ENCODE data around the gene ATXN7.

ATXN7 gene

DNA sequence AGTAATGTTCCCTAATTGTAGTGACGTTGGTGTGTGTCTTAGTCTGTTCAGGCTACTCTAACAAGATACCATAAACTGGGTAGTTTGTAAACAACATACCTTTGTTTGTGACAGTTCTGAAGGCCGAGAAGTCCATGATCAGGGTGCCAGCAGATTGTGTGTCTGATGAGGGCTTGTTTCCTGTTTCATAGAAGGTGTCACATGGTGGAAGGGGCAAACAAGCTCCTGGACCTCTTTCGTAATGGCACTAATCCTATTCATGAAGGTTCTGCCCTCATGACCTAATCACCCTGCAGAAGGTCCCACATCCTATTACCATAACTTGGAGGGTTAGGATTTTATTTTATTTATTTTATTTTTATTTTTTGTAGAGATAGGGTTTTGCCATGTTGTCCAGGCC, 11.1 kb downstream of the ATXN7 start:
- no peak overlapping the region for H3K4me3 ChIP-seq (ENCODE audit: low read length)
- TF ChIP-seq, protein P1, sequence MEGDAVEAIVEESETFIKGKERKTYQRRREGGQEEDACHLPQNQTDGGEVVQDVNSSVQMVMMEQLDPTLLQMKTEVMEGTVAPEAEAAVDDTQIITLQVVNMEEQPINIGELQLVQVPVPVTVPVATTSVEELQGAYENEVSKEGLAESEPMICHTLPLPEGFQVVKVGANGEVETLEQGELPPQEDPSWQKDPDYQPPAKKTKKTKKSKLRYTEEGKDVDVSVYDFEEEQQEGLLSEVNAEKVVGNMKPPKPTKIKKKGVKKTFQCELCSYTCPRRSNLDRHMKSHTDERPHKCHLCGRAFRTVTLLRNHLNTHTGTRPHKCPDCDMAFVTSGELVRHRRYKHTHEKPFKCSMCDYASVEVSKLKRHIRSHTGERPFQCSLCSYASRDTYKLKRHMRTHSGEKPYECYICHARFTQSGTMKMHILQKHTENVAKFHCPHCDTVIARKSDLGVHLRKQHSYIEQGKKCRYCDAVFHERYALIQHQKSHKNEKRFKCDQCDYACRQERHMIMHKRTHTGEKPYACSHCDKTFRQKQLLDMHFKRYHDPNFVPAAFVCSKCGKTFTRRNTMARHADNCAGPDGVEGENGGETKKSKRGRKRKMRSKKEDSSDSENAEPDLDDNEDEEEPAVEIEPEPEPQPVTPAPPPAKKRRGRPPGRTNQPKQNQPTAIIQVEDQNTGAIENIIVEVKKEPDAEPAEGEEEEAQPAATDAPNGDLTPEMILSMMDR (conservative IDR thresholded peaks at IDR 0.05; ENCODE audit: low read length): no peak
- no peak for DNase-seq (ENCODE audit: low read depth)

DNA sequence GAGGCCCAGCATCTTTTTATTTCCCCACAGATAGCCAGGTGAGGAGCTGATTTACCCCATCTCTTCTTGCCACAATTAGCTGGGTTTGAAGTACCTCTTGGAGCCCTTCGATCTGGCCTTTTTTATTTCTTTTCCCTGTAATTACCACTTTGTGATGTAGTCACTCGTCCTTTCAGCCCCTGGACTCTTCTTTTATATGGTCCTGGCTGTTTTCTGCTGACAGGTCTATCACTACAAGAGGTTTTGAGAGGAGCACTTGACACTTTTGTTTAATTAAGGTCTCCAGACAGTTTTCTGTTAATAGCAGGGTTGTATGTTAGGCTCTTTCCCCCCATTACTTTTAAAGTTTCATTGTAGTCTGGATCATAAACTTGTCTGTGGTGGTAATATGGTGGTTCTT, 11.8 kb downstream of the ATXN7 start:
- DNase-seq (ENCODE audit: low read depth): no peak
- TF ChIP-seq, protein P1 (conservative IDR thresholded peaks at IDR 0.05; ENCODE audit: low read length): no peak
- H3K4me3 ChIP-seq (ENCODE audit: low read length): no peak overlapping the region

DNA sequence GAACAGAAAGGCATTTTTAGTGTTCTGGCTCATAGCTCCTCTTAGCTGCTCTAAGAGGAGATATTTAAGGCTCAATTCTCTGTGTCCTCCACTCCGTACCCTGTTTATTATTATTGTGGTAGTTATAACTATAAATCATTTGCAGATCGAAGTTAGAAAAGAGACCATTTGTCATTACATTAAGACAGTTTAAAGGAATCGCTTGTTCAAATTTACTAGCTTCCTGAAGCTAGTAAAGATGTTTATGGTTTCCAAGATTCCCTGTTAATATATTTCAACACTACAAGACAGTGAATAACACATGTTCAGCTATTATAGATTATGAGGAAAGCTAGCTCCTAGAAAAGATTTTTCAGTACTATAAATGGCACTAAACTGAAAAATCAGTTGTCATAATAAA, 12.6 kb downstream of the ATXN7 start:
- TF ChIP-seq, protein P1 (conservative IDR thresholded peaks at IDR 0.05; ENCODE audit: low read length): no peak
- DNase-seq (ENCODE audit: low read depth): no peak
- H3K4me3 ChIP-seq (ENCODE audit: low read length): no peak overlapping the region

DNA sequence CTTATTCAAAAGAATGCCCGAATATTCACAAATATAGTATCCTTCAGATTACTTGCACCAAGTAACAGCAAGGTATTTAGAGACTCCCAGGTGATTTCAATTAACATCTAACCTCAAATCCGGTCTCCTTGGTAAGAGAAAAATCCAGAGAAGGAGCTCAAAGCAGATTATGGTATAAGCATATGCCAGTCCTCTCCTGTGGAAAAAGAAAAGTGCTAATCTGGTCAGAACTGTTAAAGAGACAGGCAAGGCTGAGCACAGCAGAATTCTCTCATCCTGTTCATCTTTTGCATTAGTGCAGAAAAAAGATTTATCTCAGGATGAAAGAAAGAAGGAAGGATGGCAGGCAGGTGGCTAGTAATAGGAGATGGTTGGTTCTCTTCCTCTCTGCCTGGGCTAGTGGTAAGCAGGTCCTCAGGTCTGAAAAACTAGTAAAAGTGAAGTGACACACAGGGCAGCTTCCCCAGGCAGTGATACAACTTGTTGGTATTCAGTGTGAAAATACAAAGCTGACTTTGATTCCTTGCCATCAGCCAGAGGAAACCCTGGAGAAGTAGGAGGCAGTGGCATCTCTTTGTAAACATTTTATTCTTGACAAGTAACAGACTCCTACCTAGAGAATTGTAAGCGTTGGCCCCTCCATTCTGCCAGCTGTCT, 14.2 kb downstream of the ATXN7 start:
- DNase-seq (ENCODE audit: low read depth): peak; percentile 46
- TF ChIP-seq, protein P1 (conservative IDR thresholded peaks at IDR 0.05; ENCODE audit: low read length): no peak
- no peak overlapping the region for H3K4me3 ChIP-seq (ENCODE audit: low read length)

DNA sequence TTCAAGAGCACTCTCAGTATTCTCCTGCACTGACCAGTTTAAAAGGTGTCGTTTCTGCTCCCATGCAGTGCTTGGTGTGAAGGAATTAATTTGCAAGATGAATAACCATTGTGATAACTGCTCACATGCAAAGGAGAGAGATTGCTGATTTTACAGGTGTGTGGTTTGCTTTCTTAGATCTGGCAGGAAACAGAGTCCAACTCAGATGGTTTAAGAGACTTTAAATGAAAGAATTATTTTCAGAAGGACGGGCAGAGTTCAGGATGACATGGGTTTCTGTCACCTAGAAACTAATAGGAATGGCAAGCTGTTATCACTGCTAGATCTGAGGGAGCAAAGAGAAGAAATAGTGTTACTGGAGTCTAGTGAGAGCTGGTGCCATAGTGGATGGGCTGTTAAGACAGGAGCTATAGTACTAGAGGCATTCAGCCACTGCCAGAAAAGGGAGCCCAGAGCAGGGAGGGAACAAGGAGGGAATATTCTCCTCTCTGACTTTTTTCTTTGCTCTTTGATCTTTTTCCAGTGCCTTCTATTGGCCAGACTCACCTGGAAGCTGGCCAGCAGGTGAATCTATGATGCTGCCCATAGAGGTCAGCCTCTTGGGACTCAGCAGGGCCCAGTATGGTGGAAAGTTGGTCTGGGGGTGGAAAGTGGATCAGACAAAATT, 14.9 kb downstream of the ATXN7 start:
- TF ChIP-seq, protein P1 (conservative IDR thresholded peaks at IDR 0.05; ENCODE audit: low read length): no peak

DNA sequence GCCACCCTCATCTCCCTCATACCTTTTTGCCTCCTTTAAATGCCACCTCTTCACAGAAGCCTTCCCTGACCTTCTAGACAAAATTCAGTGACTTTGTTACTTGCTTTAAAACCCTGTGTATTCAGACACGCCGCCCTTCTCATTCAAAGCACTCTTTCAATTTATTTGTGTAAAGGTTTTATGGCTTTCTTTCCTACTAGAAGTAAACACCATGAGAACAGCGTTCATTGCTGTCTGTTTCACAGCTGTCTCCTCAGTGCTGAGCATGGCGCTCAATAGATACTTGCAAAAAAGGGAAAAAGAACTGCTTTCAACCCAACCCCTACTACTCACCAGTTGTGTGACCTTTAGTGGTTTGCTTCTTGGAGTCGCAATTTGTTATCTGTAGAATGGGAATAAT, 17.0 kb downstream of the ATXN7 start:
- TF ChIP-seq, protein P1 (conservative IDR thresholded peaks at IDR 0.05; ENCODE audit: low read length): no peak
- no peak overlapping the region for H3K4me3 ChIP-seq (ENCODE audit: low read length)
- no peak for DNase-seq (ENCODE audit: low read depth)

More for the DNA sequence above, 14.9 kb downstream of the ATXN7 start:
- DNase-seq (ENCODE audit: low read depth): no peak
- H3K4me3 ChIP-seq (ENCODE audit: low read length): no peak overlapping the region

DNA sequence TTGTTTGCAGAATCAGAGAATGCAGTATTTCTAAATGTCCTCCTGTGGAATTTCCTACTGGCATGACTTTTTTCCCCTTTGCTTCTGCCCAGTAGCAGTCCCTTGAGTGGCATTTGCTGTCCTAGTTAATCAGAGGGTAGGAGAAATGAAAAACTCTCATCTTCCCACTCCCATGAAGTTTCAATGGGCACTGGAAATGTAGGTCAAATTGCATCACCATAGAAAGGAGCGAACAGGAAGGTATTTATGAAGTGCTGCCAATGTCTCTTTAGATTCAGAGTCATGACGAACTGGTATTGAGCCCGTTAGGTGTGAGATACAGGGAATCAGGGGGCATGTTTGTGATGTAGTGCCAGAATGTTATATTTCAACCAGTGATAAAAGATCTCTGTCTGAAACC, 23.2 kb downstream of the ATXN7 start:
- no peak overlapping the region for H3K4me3 ChIP-seq (ENCODE audit: low read length)
- TF ChIP-seq, protein P1 (conservative IDR thresholded peaks at IDR 0.05; ENCODE audit: low read length): no peak
- no peak for DNase-seq (ENCODE audit: low read depth)

Measured in AG10803 (cell line).